HG03439 (cell line): ENCODE measurements around the gene RTTN.
A peak's percentile ranks its signal among the peaks of the same experiment; 100 is the strongest.
"Not testable (repeated sequence)": the region's sequence is repeated elsewhere in the genome, so short reads cannot be mapped to it uniquely, and the experiment has no call there.

ENCODE experiments used
- ATAC-seq: cut with Tn5 transposase; IDR thresholded peaks from one replicate; pipeline ENCODE4 v1.9.1; 2021; ENCODE audit warnings: mild to moderate bottlenecking, moderate library complexity; ENCODE audit not compliant: unreplicated experiment

RTTN gene

GRCh38 chr18:69985239-69985638 lies 220.2 kb downstream of the RTTN start:
- ATAC-seq: no peak

- no peak for ATAC-seq
Measured at GRCh38 chr18:69982417-69982816, 223.1 kb downstream of the RTTN start.

GRCh38 chr18:69981948-69982347 lies 223.5 kb downstream of the RTTN start:
- peak; percentile 45 for ATAC-seq

- no peak for ATAC-seq
Measured at GRCh38 chr18:69980982-69981804, 224.3 kb downstream of the RTTN start.

GRCh38 chr18:69980509-69980908 lies 225.0 kb downstream of the RTTN start:
- ATAC-seq: no peak

GRCh38 chr18:69978732-69979715 lies 226.5 kb downstream of the RTTN start:
- ATAC-seq: peak; percentile 72

GRCh38 chr18:69975294-69975693 lies 230.2 kb downstream of the RTTN start:
- not testable (repeated sequence) for ATAC-seq

GRCh38 chr18:69974365-69974764 lies 231.1 kb downstream of the RTTN start:
- no peak for ATAC-seq

- no peak for ATAC-seq
Measured at GRCh38 chr18:69969491-69969890, 236.0 kb downstream of the RTTN start.

GRCh38 chr18:69968039-69968438 lies 237.4 kb downstream of the RTTN start:
- no peak for ATAC-seq

- ATAC-seq: no peak
Measured at GRCh38 chr18:69963196-69963595, 242.3 kb downstream of the RTTN start.

GRCh38 chr18:69961718-69962117 lies 243.8 kb downstream of the RTTN start:
- ATAC-seq: no peak

- peak; percentile 61 for ATAC-seq
Measured at GRCh38 chr18:69958422-69958821, 247.1 kb downstream of the RTTN start.

GRCh38 chr18:69957747-69958146 lies 247.7 kb downstream of the RTTN start:
- ATAC-seq: no peak

GRCh38 chr18:69956665-69957620 lies 248.5 kb downstream of the RTTN start:
- no peak for ATAC-seq

- no peak for ATAC-seq
Measured at GRCh38 chr18:69956057-69956456, 249.4 kb downstream of the RTTN start.

GRCh38 chr18:69954719-69955480 lies 250.6 kb downstream of the RTTN start:
- ATAC-seq: no peak

- ATAC-seq: no peak
Measured at GRCh38 chr18:69953191-69953590, 252.3 kb downstream of the RTTN start.
